GM21360 (cell line): ENCODE data around the gene NRN1L.

Source experiments
- ATAC-seq: cut with Tn5 transposase; IDR thresholded peaks from one replicate; pipeline ENCODE4 v1.9.1; 2021; ENCODE audit warnings: mild to moderate bottlenecking, moderate library complexity; ENCODE audit not compliant: unreplicated experiment

Gene NRN1L

DNA sequence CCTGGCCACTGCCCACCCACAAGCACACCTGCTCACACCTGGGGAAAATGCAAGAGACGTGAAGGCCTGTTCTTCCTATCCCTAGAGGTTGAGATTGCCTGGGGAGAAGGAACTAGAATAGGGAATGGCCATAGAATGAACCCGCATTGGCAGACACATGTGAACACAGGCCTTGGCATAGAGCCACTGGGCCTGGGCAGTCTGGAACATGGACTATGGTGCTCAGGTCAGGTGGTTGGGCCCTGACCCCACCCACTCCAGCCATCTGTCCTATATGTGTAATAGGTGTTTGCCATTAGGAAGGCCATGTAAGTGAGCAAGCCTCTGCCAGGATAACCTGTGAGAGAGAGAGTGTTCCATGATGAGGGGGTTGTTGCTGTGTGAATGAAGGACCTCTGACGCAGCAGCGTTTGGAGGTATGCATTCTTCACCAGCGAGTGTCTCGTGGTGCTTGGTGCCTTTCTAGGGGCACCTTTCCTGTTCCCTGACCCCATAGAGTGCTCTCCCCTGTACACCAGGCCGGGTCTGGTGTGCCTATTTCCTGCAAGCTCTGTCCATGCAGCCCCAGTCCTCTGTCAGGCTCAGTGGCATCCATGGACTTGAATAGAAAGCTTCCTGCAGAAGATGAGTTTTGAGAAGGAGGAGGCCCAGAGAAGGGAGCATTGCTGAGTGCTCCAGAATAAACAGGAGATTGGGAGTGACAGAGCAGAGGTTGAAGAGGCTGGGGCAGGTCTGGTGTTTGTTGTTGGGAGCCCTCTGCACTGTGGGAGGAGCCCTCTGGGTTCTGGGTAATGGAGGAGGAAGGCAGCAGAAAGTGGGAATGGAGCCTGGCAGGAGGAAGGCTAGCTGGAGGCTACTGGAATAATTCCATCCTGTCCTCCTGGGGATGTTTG, 31.4 kb downstream of the NRN1L start:
- no peak for ATAC-seq

DNA sequence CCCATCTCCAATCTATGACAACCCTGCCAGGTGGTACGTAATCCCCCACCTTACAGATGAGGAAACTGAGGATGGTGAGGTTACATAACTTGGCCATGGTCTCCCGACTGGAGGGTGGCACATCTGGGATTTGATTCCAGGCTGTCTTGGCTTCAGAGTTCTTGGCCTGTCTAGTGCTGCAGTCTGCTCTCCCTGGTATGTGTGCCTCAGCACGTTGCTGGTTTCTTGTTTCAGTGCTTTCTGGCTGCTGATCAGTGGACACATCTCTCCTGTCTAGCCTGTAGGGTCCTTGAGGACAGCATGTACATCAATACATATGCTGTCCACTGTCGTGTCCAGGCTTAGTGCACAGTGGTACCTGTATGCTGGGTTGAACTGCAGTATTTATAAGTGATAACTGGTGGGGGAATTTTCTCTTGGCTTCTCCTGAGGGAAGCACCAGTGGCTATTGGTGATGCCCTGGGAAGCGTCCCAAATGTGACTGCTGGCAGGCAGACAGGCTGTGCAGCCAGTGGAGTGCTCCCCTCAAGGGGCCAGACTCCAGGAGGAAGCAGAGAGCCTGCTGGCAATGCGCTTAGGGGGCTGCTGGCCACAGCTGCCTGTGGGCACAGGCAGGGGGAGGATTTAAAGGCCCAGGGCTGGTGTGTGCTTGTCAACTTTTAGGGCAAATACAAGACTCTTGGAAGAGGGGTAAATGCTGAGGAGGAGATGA, 32.6 kb downstream of the NRN1L start:
- ATAC-seq, result no peak

DNA sequence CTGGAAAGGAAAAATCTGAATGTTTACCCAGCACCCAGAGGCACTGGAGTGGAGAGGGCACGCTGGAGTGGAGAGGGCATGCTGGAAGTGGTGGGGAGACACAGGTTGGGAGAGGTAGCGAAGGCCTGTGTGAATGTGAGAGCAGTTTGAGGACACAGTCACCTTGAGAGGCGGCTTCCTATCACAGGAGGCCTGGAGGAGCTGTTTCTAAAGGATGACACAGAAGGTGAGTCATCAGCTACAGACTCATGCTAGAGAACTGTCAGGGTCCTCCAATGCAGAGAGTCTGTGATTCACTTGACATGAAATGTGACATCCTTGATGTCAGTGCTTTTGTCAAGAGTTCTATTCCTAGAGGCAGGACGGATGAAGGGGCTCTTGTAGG, 33.2 kb downstream of the NRN1L start:
- ATAC-seq, result no peak

DNA sequence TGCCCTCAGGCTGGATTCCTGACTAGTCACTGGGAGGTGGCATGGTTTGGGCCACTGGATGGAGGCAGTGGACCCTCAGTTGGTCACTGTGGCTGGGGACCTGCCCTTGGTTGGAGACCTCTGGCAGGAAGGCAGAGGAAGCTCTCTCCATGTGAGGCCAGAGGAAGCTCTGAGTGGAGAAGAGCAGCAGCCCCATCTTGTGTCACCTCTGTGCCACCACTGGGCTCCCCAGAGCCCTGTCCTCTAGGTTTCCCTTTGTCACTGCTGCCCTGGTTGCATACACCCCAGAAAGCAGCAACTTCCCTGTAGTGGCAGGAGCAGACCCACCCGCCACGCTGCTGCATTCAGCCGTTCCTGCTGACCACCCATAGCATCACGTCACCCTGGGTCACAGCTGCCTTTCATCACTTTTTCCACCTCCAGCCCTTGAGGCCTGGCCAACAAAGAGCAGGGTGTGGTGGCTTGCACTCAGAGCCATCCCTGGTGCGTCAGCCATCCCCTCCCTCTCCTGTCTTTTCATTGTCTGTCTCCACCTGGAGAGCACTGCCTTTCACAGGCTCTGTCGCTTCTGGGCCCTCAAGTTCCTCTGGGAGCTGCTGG, 35.0 kb downstream of the NRN1L start:
- ATAC-seq, result no peak

DNA sequence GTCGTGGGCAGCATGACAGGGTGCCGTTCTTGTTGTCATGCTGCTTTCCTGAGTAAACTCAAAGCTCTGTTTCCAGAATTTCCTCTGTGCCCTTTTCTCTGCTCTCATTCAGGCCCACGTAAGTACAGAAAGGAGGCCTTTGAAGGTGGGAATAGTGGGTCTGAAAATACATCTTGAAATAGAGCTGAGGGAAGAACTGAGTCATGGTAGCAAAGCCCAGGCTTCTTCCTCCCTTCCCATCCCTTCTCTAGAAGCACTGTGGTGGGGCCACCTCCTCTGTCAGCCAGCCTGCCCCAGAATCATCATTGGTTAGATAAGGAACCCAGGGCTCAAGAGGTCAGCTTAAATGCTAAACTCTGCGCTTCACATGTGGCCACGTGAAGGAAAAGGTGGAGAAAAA, 37.5 kb downstream of the NRN1L start:
- no peak for ATAC-seq

DNA sequence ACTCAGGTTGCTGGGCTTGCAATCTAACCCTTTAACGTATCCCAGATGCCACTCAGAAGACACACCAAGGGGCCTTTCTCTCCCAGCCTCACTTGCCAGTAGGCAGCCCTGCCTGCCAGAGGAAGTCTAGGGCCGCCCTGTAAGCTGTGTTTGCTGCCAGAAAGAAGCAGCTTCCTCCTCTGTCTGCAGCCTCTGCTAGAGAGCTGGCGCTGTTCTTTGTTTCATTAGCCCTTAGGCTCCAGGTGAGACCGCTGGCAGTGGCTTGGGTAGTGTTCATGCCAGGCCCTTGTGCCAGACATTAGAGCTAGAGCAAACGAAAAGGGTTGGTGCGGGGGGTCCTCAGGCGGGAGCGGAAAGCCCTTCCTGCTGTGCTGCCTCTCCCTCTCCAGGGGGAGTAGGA, 38.1 kb downstream of the NRN1L start:
- no peak for ATAC-seq

DNA sequence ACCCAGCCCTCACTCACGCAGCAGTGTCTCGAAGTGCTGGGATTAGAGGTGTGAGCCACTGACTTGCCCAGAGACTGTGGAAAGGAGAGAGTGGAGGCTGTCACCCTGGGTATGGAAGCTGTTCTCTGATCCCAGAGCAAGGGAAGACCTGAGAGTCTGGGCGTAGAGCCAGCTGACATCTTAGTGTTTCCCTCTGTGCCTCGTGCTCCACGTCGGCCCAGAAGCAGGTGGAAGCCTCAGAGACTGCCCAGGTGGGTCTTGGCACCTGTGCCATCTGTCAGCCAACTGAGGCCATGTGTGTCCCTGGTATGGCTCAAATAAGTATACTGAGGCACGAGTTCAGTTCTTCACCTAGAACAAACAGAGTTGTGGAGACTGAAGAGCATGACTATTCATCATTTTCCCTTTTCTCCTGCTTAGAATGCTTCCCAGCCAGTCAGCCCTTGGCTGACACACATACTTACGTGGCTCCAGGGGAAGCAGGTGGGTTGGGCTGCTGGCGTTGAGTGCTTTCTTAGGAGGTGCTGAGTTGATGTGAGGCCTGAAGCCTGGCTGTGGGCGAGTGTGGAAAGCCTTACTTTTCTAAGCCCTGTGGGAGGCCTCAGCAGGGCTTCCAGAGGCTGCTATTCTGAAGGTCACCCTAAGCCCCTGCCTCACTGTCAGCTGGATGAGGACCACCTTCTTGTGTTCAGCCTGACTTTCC, 38.9 kb downstream of the NRN1L start:
- no peak for ATAC-seq

DNA sequence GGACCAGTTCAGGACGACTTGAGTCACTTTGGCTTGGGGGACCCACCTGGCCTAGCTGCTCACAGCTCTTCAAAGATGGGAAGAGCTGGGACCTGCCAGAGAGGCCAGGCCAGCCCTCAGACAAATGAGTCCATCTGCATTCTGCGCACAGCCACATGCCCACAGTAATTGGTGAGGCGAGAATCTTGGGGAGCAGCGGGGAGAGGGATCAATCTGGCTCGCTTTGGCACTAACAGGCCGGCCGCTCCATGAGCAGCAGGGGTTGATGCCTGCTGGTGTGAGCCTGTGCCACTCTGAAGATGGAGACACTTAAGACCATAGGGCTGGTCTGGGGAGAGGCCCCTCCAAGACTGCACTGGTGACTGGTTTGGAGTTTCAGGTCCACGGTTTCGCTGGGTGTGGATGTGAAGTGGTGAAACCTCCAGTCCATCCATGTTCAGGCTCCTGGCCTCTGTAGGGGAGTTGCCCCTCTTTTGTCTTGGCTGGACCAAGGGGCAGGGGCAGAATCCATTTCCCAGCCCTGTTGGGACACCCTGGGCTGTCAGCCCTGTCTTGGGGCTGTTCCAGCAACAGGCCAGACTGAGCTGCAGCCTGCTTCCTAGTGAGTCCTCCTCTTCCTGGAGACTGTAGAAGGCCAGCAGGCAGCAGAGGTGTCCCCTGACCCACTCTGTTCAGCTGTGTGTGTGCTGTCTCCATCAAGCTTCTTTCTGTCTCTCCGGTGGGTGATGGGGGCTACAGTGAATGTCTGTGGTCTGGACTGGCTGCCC, 39.6 kb downstream of the NRN1L start:
- no peak for ATAC-seq

DNA sequence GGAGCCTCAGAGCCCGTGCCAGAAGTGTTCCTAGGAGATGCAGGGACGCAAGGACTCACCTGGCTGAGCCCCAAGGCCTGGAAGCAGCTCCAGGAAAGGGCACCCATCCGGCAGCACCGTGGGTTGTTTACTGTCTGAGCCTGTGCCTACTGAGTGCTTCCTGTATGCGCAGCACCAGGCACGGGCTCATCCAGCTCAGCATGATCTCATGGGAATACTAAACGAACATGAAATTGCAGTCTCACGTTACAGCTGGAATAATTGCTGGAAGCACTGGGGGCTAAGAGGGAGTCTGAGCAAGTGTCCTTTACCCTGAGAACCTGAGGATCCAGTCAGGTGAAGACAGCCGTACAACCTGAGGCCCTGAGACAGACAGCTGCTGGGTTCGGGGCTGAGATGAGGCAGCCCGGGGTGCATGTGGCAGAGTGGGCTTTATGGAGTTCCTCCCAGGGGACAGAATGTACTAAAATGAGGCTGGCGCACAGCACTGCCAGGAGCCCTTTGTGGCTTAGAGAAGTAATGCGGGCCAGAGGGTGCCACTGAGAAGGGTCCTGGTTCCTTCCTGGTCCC, 41.6 kb downstream of the NRN1L start:
- no peak for ATAC-seq

DNA sequence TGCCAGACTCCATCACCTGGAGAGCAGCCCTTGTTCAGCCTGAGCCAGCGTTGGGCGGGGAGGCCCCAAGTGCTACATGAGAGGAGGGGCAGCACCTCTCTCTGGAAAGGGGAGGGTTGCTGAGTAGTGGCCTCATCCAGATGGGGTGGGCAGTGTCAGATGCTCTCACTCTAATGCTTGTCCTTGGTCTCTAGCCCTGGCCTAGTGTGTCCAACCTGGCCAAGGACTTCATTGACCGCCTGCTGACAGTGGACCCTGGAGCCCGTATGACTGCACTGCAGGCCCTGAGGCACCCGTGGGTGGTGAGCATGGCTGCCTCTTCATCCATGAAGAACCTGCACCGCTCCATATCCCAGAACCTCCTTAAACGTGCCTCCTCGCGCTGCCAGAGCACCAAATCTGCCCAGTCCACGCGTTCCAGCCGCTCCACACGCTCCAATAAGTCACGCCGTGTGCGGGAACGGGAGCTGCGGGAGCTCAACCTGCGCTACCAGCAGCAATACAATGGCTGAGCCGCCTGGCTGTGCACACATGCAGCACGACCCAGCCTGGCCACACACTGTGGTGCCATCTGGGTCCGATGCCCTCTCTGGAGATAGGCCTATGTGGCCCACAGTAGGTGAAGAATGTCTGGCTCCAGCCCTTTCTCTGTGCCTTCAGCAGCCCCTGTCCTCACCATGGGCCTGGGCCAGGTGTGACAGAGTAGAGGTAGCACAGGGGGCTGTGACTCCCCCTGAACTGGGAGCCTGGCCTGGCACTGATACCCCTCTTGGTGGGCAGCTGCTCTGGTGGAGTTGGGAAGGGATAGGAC, 42.7 kb downstream of the NRN1L start:
- no peak for ATAC-seq

DNA sequence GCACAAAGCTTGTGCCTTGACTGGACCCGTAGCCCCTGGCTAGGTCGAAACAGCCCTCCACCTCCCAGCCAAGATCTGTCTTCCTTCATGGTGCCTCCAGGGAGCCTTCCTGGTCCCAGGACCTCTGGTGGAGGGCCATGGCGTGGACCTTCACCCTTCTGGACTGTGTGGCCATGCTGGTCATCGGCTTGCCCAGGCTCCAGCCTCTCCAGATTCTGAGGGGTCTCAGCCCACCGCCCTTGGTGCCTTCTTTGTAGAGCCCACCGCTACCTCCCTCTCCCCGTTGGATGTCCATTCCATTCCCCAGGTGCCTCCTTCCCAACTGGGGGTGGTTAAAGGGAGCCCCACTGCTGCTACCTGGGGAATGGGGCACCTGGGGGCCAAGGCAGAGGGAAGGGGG, 43.5 kb downstream of the NRN1L start:
- ATAC-seq, result no peak

DNA sequence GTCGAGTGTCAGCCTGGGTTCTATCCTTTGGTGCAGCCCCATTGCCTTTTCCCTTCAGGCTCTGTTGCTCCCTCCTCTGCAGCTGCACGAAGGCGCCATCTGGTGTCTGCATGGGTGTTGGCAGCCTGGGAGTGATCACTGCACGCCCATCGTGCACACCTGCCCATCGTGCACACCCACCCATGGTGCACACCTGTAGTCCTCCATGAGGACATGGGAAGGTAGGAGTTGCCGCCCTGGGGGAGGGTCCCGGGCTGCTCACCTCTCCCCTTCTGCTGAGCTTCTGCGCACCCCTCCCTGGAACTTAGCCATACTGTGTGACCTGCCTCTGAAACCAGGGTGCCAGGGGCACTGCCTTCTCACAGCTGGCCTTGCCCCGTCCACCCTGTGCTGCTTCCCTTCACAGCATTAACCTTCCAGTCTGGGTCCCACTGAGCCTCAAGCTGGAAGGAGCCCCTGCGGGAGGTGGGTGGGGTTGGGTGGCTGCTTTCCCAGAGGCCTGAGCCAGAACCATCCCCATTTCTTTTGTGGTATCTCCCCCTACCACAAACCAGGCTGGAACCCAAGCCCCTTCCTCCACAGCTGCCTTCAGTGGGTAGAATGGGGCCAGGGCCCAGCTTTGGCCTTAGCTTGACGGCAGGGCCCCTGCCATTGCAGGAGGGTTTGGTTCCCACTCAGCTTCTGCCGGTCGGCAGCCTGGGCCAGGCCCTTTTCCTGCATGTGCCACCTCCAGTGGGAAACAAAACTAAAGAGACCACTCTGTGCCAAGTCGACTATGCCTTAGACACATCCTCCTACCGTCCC, 44.1 kb downstream of the NRN1L start:
- peak; percentile 49 for ATAC-seq

DNA sequence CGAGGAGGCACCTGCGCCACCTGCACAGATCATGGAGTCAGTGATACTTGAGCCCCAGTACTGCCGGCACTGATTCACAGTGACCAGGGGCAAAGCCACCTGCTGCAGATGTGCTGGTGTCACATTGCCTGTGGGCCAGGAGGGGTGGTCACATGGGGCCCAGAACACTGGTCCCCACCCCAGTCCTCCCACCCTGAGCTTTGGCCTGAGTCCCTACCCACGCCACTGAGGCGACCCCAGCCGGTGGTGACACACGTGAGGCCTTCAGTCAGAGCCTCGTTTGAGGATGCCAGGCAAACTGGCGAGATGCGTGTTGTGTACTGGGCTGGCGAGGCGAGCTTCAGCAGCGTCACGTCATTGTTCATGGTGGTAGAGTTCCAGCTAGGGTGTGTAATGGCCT, 45.5 kb downstream of the NRN1L start:
- ATAC-seq, result no peak

DNA sequence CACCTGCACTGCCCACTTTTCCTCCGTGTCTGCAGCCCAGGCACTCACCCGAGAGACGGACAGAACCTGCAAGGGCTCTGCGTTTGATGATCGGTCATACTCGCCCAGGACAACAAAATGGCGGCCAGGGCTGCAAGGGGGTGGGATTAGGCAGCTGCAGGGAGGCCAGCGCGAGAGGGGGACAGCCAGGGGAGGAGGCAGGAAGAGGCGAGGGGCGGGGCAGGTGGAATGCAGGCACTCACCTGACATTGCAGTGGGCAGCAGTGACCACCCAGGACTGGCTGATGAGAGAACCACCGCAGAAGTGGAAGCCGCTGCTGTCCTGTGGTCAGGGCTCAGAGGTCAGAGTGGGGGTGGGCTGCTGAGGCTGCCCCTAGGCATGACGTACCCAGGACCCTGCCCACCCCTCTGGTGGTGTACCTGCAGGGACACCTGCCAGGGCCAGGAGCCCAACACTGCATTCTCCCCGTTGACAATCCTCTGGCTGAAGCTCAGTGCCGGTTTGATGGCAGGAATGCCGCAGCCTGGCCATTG, 46.1 kb downstream of the NRN1L start:
- ATAC-seq, result no peak

DNA sequence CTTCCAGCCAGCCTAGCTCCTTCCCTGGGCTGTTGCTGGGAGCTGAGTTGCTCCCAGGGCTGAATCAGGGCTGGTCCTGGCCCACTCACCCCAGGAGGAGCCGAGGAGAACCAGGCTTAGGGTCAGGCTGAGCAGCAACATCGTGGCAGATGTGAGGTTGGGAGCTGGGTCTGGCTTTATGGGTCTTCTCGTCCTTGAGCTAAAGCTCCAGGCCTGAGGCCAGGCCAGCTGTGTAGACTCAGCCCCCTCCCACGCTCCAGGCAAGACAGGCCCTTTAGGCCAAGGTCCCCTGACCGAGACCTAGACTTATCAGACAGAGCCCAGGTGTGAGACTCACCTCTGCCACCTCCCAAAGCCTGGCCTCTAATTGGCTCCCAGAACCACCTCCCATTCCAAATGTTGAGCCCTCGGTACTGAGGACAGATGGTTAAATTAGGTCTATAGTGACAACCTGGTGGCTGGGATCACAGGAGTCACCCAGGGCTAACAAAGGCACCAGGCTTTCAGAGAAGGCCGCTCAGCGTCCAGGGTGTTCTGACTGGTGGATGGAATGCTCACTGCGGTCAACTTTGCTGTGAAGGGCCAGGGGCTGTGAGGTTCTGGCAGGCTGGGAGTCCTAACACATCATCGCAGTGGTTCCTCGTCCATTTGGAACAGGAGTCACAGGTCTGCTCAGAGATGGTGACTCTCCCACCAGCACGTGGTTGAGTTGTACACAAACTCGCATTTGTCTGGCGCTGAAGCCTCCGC, 47.2 kb downstream of the NRN1L start, which contains the start of gene CTRL:
CTRL (minus strand) TSS at position 151 of the 750 bp plus-strand sequence; CDS start at position 141, 10 bp downstream.
- no peak for ATAC-seq

DNA sequence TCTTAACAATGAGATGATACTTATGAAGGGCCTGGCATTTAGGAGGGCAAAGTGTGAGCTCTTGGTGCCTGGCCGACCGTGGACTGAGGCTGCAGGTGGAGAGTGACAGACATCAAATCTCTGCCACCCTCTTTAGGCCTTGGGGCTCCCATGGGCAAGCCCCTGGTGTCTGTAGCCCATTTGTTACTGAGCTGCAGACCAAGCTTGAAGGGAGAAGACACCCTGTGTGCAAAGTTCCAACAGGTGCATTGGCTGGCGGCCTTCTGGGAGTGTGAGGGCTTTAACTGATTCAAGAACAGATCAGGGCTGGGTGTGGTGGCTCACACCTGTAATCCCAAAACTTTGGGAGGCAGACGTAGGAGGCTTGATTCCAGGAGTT, 47.8 kb downstream of the NRN1L start:
- no peak for ATAC-seq

DNA sequence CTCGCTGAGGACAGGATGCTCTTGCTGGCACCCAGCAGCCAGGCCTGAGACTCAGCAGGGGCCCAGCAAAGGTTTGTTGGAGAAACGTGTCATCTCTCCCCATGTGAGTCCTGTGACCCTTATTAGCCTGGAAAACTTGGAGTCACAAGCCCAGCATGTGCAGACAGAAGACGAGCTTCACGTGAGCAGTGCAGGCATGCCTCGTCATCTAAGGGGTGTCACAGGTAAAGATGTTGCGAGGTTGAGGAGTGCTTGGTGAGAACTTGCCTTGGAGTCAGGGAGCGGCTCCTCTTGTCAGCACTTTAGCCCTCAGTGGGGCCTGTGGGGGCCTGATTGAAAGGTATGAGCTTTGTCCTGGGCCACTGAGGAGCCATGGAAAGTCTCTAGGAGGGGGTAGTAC, 49.1 kb downstream of the NRN1L start:
- no peak for ATAC-seq
